Epithelial cell of proximal tubule (primary cell): ENCODE data around the gene NAA80. TPM values are rescaled to one million over a fixed set of nuclear protein-coding genes. Genes with fewer than 3 reads are reported as not detected.

Experiments used
- DNase-seq: peaks from one replicate; pipeline ENCODE4 v3.0.0-alpha.2; 2011; ENCODE audit warnings: low read depth
- H3K4me3 ChIP-seq: 2 replicates; pipeline ENCODE4 v1.5.1; 2011; ENCODE audit warnings: low read depth, mild to moderate bottlenecking, low read length
- total RNA-seq: library from RNA; depleted of rRNA; stranded (reverse); fragments of >200 nt; gene quantifications from 2 replicates; pipeline ENCODE4 v1.2.3, GENCODE V29; 2015
- TF ChIP-seq, protein P1 (sequence below): conservative IDR thresholded peaks from 2 replicates; pipeline ENCODE4 v1.5.1; 2012; ENCODE audit warnings: low read depth, mild to moderate bottlenecking, low read length

NAA80 gene
- total RNA-seq, 1 donor from 2014 or later, result 19.4 TPM

DNA sequence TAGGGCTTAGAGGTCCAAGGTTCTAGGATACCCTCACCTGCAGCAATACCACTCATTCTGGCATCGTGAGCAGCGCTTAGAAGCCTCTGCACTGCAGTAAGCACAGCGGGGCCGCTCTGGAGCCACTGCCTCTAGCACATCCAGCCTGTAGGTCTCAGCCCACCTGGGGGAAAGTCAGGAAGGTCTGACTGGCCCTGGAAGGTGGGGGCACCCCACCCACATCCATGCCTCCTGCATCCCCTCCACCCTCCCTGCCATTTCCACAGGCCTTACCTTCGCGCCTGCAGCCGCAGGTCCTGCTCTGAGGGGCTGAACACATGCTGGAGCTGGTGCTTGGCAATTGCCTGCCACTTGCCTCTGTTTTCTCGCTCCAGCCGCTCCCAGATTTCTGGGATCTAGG lies 42.3 kb upstream of the NAA80 start:
- TF ChIP-seq, protein P1, sequence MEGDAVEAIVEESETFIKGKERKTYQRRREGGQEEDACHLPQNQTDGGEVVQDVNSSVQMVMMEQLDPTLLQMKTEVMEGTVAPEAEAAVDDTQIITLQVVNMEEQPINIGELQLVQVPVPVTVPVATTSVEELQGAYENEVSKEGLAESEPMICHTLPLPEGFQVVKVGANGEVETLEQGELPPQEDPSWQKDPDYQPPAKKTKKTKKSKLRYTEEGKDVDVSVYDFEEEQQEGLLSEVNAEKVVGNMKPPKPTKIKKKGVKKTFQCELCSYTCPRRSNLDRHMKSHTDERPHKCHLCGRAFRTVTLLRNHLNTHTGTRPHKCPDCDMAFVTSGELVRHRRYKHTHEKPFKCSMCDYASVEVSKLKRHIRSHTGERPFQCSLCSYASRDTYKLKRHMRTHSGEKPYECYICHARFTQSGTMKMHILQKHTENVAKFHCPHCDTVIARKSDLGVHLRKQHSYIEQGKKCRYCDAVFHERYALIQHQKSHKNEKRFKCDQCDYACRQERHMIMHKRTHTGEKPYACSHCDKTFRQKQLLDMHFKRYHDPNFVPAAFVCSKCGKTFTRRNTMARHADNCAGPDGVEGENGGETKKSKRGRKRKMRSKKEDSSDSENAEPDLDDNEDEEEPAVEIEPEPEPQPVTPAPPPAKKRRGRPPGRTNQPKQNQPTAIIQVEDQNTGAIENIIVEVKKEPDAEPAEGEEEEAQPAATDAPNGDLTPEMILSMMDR, result no peak

DNA sequence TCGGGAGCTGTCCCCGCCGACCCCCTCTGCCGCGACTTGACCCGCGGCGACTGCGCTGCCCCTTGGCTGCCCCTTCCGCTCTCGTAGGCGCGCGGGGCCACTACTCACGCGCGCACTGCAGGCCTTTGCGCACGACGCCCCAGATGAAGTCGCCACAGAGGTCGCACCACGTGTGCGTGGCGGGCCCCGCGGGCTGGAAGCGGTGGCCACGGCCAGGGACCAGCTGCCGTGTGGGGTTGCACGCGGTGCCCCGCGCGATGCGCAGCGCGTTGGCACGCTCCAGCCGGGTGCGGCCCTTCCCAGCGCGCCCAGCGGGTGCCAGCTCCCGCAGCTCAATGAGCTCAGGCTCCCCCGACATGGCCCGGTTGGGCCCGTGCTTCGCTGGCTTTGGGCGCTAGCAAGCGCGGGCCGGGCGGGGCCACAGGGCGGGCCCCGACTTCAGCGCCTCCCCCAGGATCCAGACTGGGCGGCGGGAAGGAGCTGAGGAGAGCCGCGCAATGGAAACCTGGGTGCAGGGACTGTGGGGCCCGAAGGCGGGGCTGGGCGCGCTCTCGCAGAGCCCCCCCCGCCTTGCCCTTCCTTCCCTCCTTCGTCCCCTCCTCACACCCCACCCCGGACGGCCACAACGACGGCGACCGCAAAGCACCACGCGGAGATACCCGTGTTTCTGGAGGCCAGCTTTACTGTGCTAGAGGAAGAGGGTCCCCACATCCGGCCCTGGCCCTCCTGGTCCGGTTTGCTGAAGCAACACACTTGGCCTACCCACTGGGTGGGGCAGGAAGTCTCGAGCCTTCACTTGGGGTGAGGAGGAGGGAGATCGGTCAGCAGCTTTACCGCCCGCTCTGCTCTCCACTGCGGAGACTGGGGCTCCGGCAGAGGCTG lies 41.5 kb upstream of the NAA80 start, which contains the start of gene RASSF1:
TSS of gene RASSF1 (minus strand) at position 389 of the 882 bp plus-strand sequence. CDS start at position 358, 31 bp downstream.
- DNase-seq, result no peak
- TF ChIP-seq, protein P1, result no peak
- no peak within 1 kb of the TSS for H3K4me3 ChIP-seq

More for the DNA sequence above, 42.3 kb upstream of the NAA80 start:
- no peak for DNase-seq
- no peak overlapping the region for H3K4me3 ChIP-seq

DNA sequence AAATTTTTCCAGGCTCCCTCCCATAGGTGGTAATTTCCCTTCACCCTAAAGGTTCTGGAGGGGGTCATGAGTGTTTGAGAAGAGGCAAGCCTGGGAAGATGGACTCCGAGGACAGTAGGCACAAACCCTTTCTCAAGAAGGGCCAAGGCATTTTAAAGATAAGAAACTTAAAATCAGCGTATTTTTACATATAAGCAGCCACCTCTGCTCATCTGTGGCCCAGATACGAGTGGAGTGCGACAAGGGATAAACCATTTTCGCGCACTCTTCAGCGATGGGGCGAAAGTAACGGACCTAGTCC lies 40.9 kb upstream of the NAA80 start:
- no peak overlapping the region for H3K4me3 ChIP-seq
- TF ChIP-seq, protein P1, result no peak
- no peak for DNase-seq

DNA sequence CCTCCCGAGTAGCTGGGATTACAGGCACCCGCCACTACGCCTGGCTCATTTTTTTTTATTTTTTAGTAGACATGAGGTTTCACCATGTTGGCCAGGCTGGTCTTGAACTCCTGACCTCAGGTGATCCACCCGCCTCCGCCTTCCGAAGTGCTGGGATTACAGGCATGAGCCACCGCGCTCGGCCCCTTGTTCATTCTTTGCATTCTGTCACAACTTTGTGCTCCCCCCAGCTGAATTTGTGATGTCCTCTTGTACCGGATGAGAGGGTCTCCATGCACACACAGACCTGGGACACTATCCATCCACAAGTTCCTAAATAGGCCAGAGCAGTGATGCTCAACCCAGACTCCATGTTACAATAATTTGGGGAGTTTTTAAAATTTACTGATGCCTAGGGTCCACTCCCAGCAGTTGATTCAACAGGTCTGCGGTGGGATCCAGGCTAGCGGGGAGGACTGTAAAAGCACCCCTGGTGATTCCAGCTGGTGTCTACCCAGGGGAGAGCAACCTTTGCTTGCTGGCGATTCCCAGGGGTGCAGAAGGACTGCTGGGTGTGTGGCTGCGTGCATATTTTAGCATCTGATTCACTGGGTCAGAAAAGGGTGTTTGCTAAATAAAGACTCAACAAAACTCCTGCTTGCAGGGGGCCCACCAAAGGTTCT lies 40.4 kb upstream of the NAA80 start:
- no peak overlapping the region for H3K4me3 ChIP-seq
- TF ChIP-seq, protein P1, result no peak
- DNase-seq, result no peak

DNA sequence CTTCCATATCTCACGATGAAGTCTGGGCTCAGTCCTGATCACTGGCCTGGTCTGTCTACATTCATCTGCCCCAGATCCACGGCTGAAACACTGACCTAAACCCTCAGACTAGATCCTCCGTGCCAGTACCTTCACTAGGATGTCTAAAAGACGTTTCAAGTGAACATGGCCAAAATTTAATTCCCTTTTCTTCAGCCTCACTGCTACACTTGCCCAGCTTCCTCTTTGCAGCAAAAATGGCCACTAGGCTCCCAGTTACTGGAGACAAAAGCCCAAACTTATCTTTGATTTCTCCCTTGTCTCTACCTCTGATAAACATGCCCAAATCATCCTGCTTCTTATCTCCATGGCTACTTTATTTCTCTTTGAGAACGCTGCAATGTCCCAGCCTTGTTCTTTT lies 39.8 kb upstream of the NAA80 start:
- H3K4me3 ChIP-seq, result no peak overlapping the region
- TF ChIP-seq, protein P1, result no peak
- no peak for DNase-seq

DNA sequence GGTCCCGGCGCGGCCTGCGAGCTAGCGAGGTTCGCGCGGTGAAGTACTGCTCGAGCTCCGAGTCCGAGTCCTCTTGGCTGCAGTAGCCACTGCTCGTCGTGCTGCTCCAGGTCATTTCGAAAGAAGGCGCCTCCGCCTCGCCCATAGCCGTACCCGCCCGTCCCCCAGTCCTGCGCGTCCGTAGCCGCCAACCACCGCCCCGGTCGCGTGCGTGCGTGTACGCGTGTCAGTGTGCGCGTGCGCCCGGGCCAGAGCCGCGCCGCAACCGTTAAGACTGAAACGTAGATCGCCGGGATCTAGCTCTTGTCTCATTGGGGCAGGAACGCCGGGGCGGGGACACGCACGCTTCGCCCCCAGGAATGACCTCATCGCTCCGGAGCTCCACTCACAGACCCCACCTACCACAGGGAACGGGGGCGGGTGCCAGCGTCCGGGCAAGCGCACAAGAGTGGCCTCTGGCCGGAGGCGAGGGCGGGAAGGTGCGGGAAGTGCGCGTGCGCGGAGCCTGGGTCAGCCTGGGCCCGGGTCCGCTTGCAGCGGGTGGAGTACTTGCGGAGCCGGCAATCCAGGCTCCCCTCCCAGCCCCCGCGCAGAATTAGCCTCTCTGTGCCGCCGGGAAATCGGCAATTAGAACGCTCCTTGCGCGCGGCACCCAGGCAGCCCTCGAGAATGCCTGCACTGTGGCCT lies 38.1 kb upstream of the NAA80 start:
- H3K4me3 ChIP-seq, result peak overlapping the region; percentile 95
- DNase-seq, result peak; percentile 81
- TF ChIP-seq, protein P1, result no peak
